ENCODE data around the gene EYA2.

Gene EYA2

GRCh38 chr20:46973766-46974165 lies 79.1 kb downstream of the EYA2 start:
- Histone ChIP-seq H3K79me1 (ENCODE audit: low read depth, low read length) (no peaks in the 10 kb centered on the region), H3K9me3 (replicated peaks in 1 of 2; ENCODE audit: control insufficient read depth in 2 of 2, insufficient read depth in 1 of 2, low read depth in 1 of 2, low read length in 2 of 2) (no peaks in the 10 kb centered on the region), H4K8ac (ENCODE audit: low read depth, low read length) (no peak overlapping the region), H2BK120ac (ENCODE audit: low read depth, low read length) (no peak overlapping the region), H3K27ac (replicated peaks; ENCODE audit: low read length) (no peak overlapping the region), H3K27me3 (ENCODE audit: control insufficient read depth in 3 of 3, insufficient read depth in 3 of 3, low read depth in 1 of 3, low read length in 3 of 3) (peaks cover 0 to 4% (median 0%) of the 10 kb centered on the region in 3 experiments), H2AK5ac (ENCODE audit: low read depth, low read length) (no peak overlapping the region), H4K91ac (ENCODE audit: low read depth, low read length, poor library complexity) (no peak overlapping the region), H2BK5ac (ENCODE audit: low read length) (no peak overlapping the region), H3K4me2 (ENCODE audit: insufficient read depth, low read length, poor library complexity, severe bottlenecking) (no peak overlapping the region), H3K14ac (ENCODE audit: low read length) (no peak overlapping the region), H3K23ac (ENCODE audit: low read depth, low read length, poor library complexity) (no peak overlapping the region), H3K18ac (ENCODE audit: low read length) (no peak overlapping the region), H3K4me1 (ENCODE audit: control insufficient read depth in 2 of 2, insufficient read depth in 1 of 2, low read depth in 1 of 2, low read length in 2 of 2) (peaks cover 0 to 2% of the 10 kb centered on the region in 2 donors), H3K36me3 (replicated peaks in 1 of 2; ENCODE audit: control insufficient read depth in 2 of 2, insufficient read depth in 2 of 2, low read length in 2 of 2) (no peaks in the 10 kb centered on the region), H2BK12ac (ENCODE audit: low read length) (no peak overlapping the region), H2BK15ac (ENCODE audit: low read length) (no peak overlapping the region), H3K4me3 (ENCODE audit: low read length in 2 of 2) (no peak overlapping the region), H3K9ac (ENCODE audit: low read depth, low read length, poor library complexity) (no peak overlapping the region), H2AFZ (ENCODE audit: low read length) (no peak overlapping the region), H3K4ac (ENCODE audit: low read length) (no peak overlapping the region)
- DNase-seq (ENCODE audit: low spot score) = no peak
- WGBS, 2 donors (ENCODE audit: extremely low coverage in 2 of 2, insufficient read length in 2 of 2, insufficient replicate concordance in 1 of 2) = no CpG with 5 or more reads among the region's 6 CpGs

DNA sequence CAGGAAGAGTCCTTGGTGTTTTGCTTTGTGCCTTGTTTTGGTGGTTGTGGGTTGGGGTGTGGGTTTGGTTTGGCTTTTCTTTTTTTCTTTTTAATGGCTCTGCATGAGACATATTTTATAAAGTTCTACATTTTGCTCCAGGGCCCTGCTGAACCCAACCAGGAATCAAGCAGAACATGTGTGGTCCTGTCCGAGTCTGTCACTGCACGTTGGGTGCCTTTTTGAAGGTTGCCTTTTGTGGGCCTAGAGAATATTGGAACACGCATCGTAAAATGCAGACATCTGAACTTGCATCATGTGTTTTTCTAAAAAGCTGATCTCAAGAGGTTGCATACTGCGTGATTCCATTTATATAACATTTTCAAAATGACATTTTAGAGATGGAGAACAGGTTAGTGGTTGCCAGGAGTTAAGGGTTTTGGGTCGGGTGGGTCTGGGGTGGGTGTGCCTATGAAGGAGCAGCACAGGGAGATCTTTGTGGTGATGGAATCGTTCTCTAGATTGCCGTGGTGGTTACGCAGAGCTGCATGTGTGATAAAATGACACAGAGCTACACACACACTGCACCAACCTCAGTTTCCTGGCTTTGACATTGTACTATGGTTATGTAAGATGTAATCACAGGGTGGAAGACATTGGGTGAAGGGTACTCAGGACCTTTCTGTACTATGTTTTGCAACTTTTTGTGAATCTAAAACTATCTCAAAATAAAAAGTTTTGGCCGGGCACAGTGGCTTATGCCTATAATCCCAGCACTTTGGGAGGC lies 80.2 kb downstream of the EYA2 start:
- H4K91ac ChIP-seq (ENCODE audit: low read depth, low read length, poor library complexity) = no peak overlapping the region
- no peak overlapping the region for H4K8ac ChIP-seq (ENCODE audit: low read depth, low read length)
- no peak overlapping the region for H3K18ac ChIP-seq (ENCODE audit: low read length)
- H3K27ac ChIP-seq (replicated peaks; ENCODE audit: low read length) = no peak overlapping the region
- H3K23ac ChIP-seq (ENCODE audit: low read depth, low read length, poor library complexity) = no peak overlapping the region
- no peak overlapping the region for H3K4me2 ChIP-seq (ENCODE audit: insufficient read depth, low read length, poor library complexity, severe bottlenecking)
- H3K36me3 ChIP-seq (replicated peaks in 1 of 2; ENCODE audit: control insufficient read depth in 2 of 2, insufficient read depth in 2 of 2, low read length in 2 of 2) = no peaks in the 10 kb centered on the region
- H2AK5ac ChIP-seq (ENCODE audit: low read depth, low read length) = no peak overlapping the region
- no peak overlapping the region for H2BK12ac ChIP-seq (ENCODE audit: low read length)
- H2BK5ac ChIP-seq (ENCODE audit: low read length) = no peak overlapping the region
- no peak overlapping the region for H3K4me3 ChIP-seq (ENCODE audit: low read length in 2 of 2)
- H3K14ac ChIP-seq (ENCODE audit: low read length) = no peak overlapping the region
- no peak for DNase-seq (ENCODE audit: low spot score)
- WGBS, 2 donors (ENCODE audit: extremely low coverage in 2 of 2, insufficient read length in 2 of 2, insufficient replicate concordance in 1 of 2) = no CpG with 5 or more reads among the region's 10 CpGs
- no peak overlapping the region for H3K9ac ChIP-seq (ENCODE audit: low read depth, low read length, poor library complexity)
- H3K79me1 ChIP-seq (ENCODE audit: low read depth, low read length) = no peaks in the 10 kb centered on the region
- H2BK120ac ChIP-seq (ENCODE audit: low read depth, low read length) = no peak overlapping the region
- peaks cover 0 to 4% (median 0%) of the 10 kb centered on the region in 3 experiments for H3K27me3 ChIP-seq (ENCODE audit: control insufficient read depth in 3 of 3, insufficient read depth in 3 of 3, low read depth in 1 of 3, low read length in 3 of 3)
- H3K4ac ChIP-seq (ENCODE audit: low read length) = no peak overlapping the region
- no peak overlapping the region for H2BK15ac ChIP-seq (ENCODE audit: low read length)
- H3K9me3 ChIP-seq (replicated peaks in 1 of 2; ENCODE audit: control insufficient read depth in 2 of 2, insufficient read depth in 1 of 2, low read depth in 1 of 2, low read length in 2 of 2) = no peaks in the 10 kb centered on the region
- no peak overlapping the region for H2AFZ ChIP-seq (ENCODE audit: low read length)
- H3K4me1 ChIP-seq (ENCODE audit: control insufficient read depth in 2 of 2, insufficient read depth in 1 of 2, low read depth in 1 of 2, low read length in 2 of 2) = peaks cover 0 to 11% of the 10 kb centered on the region in 2 donors

- no peak overlapping the region for H2AK5ac ChIP-seq (ENCODE audit: low read depth, low read length)
- no peaks in the 10 kb centered on the region for H3K9me3 ChIP-seq (replicated peaks in 1 of 2; ENCODE audit: control insufficient read depth in 2 of 2, insufficient read depth in 1 of 2, low read depth in 1 of 2, low read length in 2 of 2)
- H2BK120ac ChIP-seq (ENCODE audit: low read depth, low read length) = no peak overlapping the region
- H3K36me3 ChIP-seq (replicated peaks in 1 of 2; ENCODE audit: control insufficient read depth in 2 of 2, insufficient read depth in 2 of 2, low read length in 2 of 2) = no peaks in the 10 kb centered on the region
- H4K91ac ChIP-seq (ENCODE audit: low read depth, low read length, poor library complexity) = no peak overlapping the region
- no peak overlapping the region for H2BK15ac ChIP-seq (ENCODE audit: low read length)
- H3K23ac ChIP-seq (ENCODE audit: low read depth, low read length, poor library complexity) = no peak overlapping the region
- no peak overlapping the region for H3K27ac ChIP-seq (replicated peaks; ENCODE audit: low read length)
- no peak overlapping the region for H3K18ac ChIP-seq (ENCODE audit: low read length)
- H2AFZ ChIP-seq (ENCODE audit: low read length) = no peak overlapping the region
- H3K9ac ChIP-seq (ENCODE audit: low read depth, low read length, poor library complexity) = no peak overlapping the region
- H3K4me2 ChIP-seq (ENCODE audit: insufficient read depth, low read length, poor library complexity, severe bottlenecking) = no peak overlapping the region
- H2BK5ac ChIP-seq (ENCODE audit: low read length) = no peak overlapping the region
- H3K4ac ChIP-seq (ENCODE audit: low read length) = no peak overlapping the region
- WGBS, 2 donors (ENCODE audit: extremely low coverage in 2 of 2, insufficient read length in 2 of 2, insufficient replicate concordance in 1 of 2) = no CpG with 5 or more reads among the region's 6 CpGs
- H3K14ac ChIP-seq (ENCODE audit: low read length) = no peak overlapping the region
- H3K27me3 ChIP-seq (ENCODE audit: control insufficient read depth in 3 of 3, insufficient read depth in 3 of 3, low read depth in 1 of 3, low read length in 3 of 3) = peaks cover 0 to 4% (median 0%) of the 10 kb centered on the region in 3 experiments
- no peak overlapping the region for H3K4me3 ChIP-seq (ENCODE audit: low read length in 2 of 2)
- no peak overlapping the region for H2BK12ac ChIP-seq (ENCODE audit: low read length)
- no peak for DNase-seq (ENCODE audit: low spot score)
- peaks cover 0 to 11% of the 10 kb centered on the region in 2 donors for H3K4me1 ChIP-seq (ENCODE audit: control insufficient read depth in 2 of 2, insufficient read depth in 1 of 2, low read depth in 1 of 2, low read length in 2 of 2)
- H3K79me1 ChIP-seq (ENCODE audit: low read depth, low read length) = no peaks in the 10 kb centered on the region
- H4K8ac ChIP-seq (ENCODE audit: low read depth, low read length) = no peak overlapping the region
Measured at GRCh38 chr20:46975976-46976375, 81.3 kb downstream of the EYA2 start.

DNA sequence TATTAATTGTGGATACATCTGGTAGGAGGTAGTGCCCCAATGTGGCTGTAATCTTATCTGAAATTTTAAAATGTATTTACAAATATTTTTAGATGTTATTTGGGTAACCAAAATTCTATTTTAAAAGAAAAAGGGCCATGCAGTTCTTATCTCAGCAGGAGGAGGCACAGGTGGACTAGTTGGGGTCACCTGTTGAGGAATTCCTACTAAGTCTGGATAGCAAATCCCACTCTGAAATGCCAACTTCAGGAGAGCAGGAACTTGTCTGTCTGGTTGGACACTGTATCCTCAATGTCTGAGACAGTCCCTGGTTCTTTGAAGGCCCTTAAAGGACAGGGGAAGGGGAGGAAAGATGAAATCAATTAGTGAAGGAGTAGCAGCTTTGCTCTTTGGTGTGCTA lies 82.6 kb downstream of the EYA2 start:
- Histone ChIP-seq H3K4me1 (ENCODE audit: control insufficient read depth in 2 of 2, insufficient read depth in 1 of 2, low read depth in 1 of 2, low read length in 2 of 2) (peaks cover 0 to 11% of the 10 kb centered on the region in 2 donors), H3K79me1 (ENCODE audit: low read depth, low read length) (no peaks in the 10 kb centered on the region)

More for the DNA sequence above, 82.6 kb downstream of the EYA2 start:
- Histone ChIP-seq H3K9me3 (replicated peaks in 1 of 2; ENCODE audit: control insufficient read depth in 2 of 2, insufficient read depth in 1 of 2, low read depth in 1 of 2, low read length in 2 of 2) (no peaks in the 10 kb centered on the region), H2BK120ac (ENCODE audit: low read depth, low read length) (no peak overlapping the region), H3K23ac (ENCODE audit: low read depth, low read length, poor library complexity) (no peak overlapping the region), H2BK15ac (ENCODE audit: low read length) (no peak overlapping the region), H4K91ac (ENCODE audit: low read depth, low read length, poor library complexity) (no peak overlapping the region), H4K8ac (ENCODE audit: low read depth, low read length) (no peak overlapping the region), H3K27ac (replicated peaks; ENCODE audit: low read length) (no peak overlapping the region), H2BK12ac (ENCODE audit: low read length) (no peak overlapping the region), H3K4me2 (ENCODE audit: insufficient read depth, low read length, poor library complexity, severe bottlenecking) (no peak overlapping the region), H3K36me3 (replicated peaks in 1 of 2; ENCODE audit: control insufficient read depth in 2 of 2, insufficient read depth in 2 of 2, low read length in 2 of 2) (no peaks in the 10 kb centered on the region), H2BK5ac (ENCODE audit: low read length) (no peak overlapping the region), H3K14ac (ENCODE audit: low read length) (no peak overlapping the region), H3K9ac (ENCODE audit: low read depth, low read length, poor library complexity) (no peak overlapping the region), H3K4ac (ENCODE audit: low read length) (no peak overlapping the region), H2AK5ac (ENCODE audit: low read depth, low read length) (no peak overlapping the region), H2AFZ (ENCODE audit: low read length) (no peak overlapping the region), H3K27me3 (ENCODE audit: control insufficient read depth in 3 of 3, insufficient read depth in 3 of 3, low read depth in 1 of 3, low read length in 3 of 3) (peaks cover 0 to 4% (median 0%) of the 10 kb centered on the region in 3 experiments), H3K4me3 (ENCODE audit: low read length in 2 of 2) (no peak overlapping the region), H3K18ac (ENCODE audit: low read length) (no peak overlapping the region)
- no peak for DNase-seq (ENCODE audit: low spot score)

Measured in neuronal stem cell (in vitro differentiated cells).